ACHN (cell line): ENCODE results near the gene ZNG1E.
"Not testable (repeated sequence)": the region's sequence is repeated elsewhere in the genome, so short reads cannot be mapped to it uniquely, and the experiment has no call there.

ENCODE experiments used
- DNase-seq: peaks from one replicate; pipeline ENCODE4 v3.0.0-alpha.2; 2015
- in situ Hi-C: cut with HindIII; loops from 2 replicates; pipeline ENCODE4 v1.10.0; 2017; ENCODE audit warnings: low sequenced_read_pairs, low pct_ligation_motif_present, low pct_unique_long_range_greater_than_20kb

Gene ZNG1E

DNA sequence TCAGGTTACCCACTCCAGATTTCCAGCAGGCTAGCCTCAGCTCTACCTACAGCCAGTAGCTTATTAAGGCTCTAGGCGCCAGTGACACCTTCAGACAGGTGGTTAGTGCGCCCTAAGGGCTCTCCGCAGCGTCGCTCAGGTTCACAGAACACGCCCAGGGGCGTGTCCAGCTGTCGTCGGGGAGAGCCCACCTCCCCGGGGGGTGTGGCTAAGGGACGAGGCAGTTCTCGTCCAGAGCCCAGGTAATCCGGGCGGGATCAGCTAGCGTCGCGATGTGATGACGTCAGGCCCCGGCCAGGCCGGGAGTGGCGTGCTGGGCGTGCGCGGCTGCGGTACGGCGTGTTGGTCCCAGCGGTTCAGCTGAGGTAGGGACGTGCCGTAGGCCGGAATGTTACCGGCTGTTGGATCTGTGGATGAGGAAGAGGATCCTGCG is at the start of gene ZNG1E:
TSS of gene ZNG1E (plus strand) at position 340 of the 433 bp plus-strand sequence. CDS start at position 389, 49 bp downstream.
- DNase-seq, in situ Hi-C loops: not testable (repeated sequence)

DNA sequence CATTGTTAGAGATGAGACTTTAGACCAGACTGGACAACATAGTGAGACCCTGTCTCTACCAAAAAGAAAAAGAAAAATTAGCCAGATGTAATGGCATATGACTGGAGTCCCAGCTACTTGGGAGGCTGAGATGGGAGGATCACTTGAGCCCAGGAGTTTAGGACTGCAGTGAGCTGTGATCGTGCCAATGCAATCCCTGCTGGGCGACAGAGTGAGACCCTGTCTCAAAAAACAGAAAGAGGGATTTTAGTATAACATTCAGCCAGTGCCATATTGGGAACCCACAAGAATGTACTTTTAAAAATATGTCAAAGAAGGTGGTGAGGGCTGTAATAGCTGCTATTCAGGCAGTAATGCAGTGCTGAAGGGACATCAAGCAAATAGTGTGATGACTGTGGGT is 2.1 kb upstream of the ZNG1E start:
- DNase-seq, in situ Hi-C loops: not testable (repeated sequence)

DNA sequence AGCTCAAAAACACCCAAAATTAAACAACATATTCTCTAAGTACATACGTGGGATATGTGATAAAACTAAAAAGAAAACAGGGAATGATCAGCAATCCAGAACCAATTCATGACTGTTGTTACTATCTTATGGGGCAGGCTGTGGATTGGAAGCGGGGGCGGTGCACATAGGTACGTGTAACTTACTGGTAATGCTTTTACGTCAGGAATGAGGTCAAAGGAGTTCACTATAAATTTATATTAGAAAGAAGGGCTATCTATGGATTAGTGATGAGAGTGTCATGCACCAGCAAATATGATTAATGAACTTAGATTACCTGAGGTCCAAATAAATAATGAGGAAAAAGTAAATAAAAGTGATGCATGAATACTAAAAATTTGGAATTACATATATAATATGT is 710 bp upstream of the ZNG1E start:
- in situ Hi-C loops, DNase-seq: not testable (repeated sequence)

DNA sequence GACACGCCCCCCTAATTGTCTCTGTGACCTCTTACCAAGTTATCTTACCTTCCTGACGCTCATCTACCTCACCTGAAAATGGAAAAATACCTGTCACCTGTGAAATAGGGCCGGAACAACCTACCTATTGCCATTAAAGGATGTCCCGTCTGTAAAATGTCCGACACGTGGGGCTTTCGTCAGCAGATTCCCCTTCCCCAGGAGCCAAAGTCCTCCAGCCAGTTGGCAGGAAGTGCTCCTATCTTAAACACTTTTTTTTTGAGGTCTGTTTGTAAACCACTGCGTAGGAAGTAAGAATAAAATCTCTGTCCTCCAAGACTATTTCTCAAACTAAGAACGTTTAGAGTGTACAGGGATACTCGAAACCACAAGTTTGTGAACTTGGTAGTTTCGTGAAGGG is 661 bp downstream of the ZNG1E start:
- in situ Hi-C loops = not testable (repeated sequence)

DNA sequence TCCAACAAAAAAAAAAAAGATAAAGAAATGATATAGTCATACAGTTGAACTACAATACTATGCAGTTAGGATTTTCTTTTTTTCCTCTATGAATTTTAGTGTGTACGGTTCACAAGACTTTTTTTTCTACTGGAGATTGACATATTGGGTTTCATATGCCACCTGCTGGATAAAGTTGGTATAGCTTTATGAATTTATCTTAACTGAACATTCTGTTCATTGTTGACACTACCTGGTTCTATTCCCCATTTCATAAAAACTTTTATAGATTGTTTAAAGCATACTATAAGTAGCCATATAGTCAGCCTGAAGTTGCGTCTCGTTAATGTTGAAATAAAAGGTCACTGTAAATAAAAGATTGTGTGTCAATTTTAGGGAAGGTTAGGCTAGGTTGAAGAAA is 2.8 kb downstream of the ZNG1E start:
- DNase-seq, in situ Hi-C loops: not testable (repeated sequence)

More for the DNA sequence above, 661 bp downstream of the ZNG1E start:
- not testable (repeated sequence) for DNase-seq

DNA sequence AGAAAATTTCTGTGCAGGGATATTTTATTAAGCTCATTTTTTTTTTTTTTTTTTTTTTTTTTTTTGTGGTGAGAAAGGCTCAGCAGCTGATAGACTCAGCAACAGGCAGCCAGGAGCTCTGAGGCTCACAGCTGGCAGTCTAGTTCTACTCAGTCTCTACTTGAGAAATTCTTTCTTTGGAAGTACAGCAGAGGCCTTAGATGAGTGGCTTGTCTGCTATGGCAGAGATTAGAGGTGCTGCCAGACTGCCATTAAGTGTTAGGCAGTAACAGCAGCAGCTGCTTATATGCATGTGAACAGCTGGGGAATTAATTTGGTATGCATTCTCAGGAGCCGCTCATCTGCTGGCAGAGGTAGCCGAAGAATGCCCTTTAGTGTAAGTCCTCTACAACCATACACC is 27.8 kb downstream of the ZNG1E start:
- in situ Hi-C loops, DNase-seq: not testable (repeated sequence)

DNA sequence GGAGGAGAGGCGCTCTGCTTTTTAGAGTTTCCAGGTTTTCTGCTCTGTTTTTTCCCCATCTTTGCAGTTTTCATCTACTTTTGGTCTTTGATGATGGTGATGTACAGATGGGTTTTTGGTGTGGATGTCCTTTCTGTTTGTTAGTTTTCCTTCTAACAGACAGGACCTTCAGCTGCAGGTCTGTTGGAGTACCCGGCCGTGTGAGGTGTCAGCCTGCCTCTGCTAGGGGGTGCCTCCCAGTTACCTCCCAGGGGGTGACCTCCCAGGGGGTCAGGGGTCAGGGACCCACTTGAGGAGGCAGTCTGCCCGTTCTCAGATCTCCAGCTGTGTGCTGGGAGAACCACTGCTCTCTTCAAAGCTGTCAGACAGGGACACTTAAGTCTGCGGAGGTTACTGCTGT is 38.7 kb downstream of the ZNG1E start:
- in situ Hi-C loops, DNase-seq: not testable (repeated sequence)

DNA sequence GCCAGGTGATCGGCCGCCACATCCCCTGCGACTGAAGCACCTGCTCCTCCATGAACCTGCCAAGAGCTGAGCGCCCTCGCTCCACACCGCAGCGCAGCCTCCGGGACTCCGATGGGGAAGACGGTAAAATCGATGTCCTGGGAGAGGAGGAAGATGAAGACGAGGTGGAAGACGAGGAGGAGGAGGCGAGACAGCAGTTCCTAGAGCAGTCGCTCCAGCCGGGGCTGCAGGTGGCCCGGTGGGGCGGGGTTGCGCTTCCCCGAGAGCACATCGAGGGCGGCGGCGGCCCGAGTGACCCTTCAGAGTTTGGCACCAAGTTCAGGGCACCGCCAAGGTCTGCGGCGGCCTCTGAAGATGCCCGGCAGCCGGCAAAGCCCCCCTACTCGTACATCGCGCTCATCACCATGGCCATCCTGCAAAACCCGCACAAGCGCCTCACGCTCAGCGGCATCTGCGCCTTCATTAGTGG is 61.4 kb downstream of the ZNG1E start, which contains the start of gene FOXD4L4:
TSS of gene FOXD4L4 (plus strand) at position 51 of the 469 bp plus-strand sequence. CDS start at position 51, 0 bp downstream.
- in situ Hi-C loops, DNase-seq: not testable (repeated sequence)

DNA sequence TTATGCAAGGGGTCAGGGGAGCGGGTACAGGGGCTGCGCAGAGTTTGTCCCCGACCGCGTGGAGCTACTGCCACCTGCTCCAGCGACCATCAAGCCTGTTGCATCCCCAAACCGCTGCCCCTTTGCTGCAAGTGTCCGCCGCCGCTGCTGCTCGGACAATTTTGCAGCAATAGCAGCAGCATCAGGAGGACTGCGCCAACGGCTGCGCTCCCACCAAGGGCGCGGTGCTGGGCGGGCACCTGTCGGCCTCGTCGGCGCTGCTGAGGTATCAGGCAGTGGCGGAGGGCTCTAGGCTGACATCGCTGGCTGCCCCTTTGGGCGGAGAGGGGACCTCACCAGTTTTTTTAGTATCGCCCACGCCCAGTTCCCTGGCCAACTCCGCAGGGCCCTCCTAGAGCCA is 62.4 kb downstream of the ZNG1E start:
- DNase-seq, in situ Hi-C loops: not testable (repeated sequence)
